NCI-H2196 treated with DMSO at 0.1 percent for 48 hours (cell line): ENCODE data around the gene ZFP91.

Source experiments
- DNase-seq: peaks from one replicate; lab custom pipeline; 2025; ENCODE audit not compliant: unreplicated experiment; lab: John Stamatoyannopoulos, UW

ZFP91 gene

DNA sequence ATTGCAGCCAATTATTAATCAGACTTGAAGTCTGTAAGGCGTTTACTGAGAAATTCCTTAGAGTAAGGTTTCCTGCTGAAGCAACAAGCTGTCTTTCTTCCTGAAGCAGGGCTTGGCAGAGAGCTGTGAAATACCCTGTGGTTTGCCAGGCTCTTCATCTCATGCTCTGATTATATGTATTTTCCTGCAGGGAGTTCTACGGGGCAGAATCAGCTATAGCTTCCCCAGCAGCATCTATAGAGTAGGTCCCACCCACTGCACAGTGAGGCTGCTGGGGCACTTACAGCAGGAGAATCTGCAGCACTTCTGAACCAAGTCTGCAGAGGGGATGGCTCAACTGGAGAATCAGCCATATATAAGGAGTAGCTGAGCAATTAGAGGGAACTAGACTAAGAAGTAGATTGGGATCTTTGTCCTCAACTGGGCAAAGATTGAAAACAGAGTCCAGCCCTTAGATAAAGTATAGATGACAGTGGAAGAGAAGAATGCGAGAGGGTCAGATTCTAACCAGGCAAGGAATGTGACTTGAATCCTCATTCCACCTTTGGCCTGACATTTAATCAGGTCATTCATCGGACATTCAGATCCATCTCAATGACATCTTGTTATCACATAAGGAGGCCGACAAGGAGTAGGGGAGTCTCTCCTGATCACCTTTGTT is 81.2 kb downstream of the ZFP91 start:
- no peak for DNase-seq
